GM12801 (cell line): Measurements from ENCODE around the gene SKI.

Experiments
- TF ChIP-seq, protein P1 (sequence below): IDR thresholded peaks from one replicate; pipeline ENCODE4 v1.5.1; 2011; ENCODE audit warnings: control low read depth; ENCODE audit not compliant: insufficient read length; ENCODE audit errors: extremely low read depth

Gene SKI

DNA sequence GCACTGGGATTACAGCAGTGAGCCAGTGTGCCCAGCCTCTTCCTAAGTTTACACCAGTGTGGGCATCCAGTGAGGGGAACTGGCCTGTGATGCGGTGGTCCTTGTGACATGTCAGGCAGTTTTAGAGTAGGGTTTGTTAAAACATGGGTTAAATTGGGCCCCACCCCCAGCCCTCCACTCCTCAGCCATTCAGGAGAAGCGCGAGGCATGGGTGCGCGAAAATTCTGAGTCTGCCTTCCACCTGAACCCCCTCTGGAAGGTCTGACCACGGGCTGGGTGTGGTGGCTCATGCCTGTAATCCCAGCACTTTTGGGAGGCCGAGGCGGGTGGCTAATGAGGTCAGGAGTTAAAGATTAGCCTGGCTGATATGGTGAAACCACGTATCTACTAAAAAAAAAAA, 51.7 kb downstream of the SKI start:
- TF ChIP-seq, protein P1, sequence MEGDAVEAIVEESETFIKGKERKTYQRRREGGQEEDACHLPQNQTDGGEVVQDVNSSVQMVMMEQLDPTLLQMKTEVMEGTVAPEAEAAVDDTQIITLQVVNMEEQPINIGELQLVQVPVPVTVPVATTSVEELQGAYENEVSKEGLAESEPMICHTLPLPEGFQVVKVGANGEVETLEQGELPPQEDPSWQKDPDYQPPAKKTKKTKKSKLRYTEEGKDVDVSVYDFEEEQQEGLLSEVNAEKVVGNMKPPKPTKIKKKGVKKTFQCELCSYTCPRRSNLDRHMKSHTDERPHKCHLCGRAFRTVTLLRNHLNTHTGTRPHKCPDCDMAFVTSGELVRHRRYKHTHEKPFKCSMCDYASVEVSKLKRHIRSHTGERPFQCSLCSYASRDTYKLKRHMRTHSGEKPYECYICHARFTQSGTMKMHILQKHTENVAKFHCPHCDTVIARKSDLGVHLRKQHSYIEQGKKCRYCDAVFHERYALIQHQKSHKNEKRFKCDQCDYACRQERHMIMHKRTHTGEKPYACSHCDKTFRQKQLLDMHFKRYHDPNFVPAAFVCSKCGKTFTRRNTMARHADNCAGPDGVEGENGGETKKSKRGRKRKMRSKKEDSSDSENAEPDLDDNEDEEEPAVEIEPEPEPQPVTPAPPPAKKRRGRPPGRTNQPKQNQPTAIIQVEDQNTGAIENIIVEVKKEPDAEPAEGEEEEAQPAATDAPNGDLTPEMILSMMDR = no peak

DNA sequence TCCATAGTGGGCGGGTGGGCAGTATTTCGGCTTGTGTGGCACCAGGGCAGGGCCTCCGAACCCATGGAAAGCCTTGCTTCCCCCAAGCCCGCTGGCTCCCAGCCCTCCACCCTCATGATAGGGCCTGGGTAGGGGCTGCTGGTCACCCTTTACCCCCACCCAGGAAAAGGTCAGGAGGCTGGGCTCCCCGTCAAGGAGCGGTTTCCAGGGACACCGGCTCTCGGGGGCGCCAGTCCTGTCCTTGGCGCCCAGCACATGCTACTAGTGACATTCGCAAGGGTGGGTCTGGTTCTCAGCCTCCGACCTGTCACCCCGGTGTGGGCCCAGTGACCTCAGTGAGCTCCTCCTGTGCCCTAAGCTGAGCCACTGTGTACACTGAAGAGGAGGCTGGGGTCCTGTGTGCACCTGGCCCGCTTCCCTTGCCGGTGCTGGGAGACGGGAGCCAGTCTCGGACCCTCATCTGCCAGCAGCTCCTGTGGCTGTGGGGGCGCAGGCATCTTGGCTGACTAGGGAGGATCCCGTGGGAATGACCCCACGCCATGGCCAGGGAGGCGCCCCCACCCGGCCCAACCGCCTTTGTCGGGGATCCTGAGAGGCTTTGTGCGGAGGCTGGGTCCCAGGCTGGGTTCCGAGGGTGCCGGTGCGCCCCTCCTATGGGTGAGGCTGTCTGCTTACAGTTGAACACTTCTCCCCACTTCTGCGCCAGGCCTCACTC, 54.6 kb downstream of the SKI start:
- TF ChIP-seq, protein P1 = no peak

- TF ChIP-seq, protein P1 = no peak
Observed at GRCh38 chr1:2283371-2283990, 55.4 kb downstream of the SKI start.

- TF ChIP-seq, protein P1 = no peak
Observed at GRCh38 chr1:2283991-2284895, 56.1 kb downstream of the SKI start.

- TF ChIP-seq, protein P1 = no peak
Observed at GRCh38 chr1:2284932-2285331, 56.8 kb downstream of the SKI start.

DNA sequence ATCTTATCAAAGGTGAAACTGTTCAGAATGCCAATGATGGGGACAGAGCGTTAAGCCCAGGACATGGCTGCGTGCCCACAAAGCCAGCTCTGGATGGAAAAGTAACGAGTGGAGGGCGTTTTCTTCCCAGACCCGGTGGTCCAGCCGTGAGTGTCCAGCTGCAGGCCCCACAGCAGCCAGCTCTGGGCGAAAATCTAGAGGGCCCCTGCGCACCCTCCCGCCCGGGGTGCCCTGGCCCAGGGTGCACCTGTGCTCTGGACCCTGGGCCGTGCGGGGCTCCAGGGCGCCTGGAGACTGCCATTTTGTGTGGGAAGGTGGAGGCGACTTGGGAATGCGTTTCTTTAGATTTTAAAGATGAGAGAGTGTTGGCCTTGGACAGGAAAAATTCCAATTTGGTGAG, 58.8 kb downstream of the SKI start:
- TF ChIP-seq, protein P1 = no peak

DNA sequence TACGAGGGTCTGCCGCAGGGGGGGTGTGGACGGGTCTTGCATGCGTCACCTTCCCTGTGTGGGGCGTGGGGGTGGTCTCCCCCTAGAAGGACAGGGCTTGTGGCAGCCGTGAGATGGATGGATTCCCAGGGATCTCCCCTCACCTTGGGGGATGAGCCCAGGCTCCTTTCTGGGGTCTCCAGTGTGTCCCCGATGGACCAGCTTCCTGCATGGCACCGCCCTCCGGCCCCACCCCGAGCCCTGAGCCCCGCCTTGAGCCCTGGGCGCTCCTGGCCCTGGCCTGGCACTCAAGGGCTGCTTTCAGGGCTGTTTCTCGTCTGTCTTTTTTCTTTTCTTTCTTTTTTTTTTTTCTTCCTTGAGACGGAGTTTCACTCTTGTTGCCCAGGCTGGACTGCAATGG, 59.5 kb downstream of the SKI start:
- TF ChIP-seq, protein P1 = no peak
